ENCODE results near the gene GOLGA6D. TPM values are rescaled to one million over a fixed set of nuclear protein-coding genes. Genes with fewer than 3 reads are reported as not detected.

Gene GOLGA6D
- total RNA-seq, 1 experiment from 2014 or later, result 0.35 TPM

DNA sequence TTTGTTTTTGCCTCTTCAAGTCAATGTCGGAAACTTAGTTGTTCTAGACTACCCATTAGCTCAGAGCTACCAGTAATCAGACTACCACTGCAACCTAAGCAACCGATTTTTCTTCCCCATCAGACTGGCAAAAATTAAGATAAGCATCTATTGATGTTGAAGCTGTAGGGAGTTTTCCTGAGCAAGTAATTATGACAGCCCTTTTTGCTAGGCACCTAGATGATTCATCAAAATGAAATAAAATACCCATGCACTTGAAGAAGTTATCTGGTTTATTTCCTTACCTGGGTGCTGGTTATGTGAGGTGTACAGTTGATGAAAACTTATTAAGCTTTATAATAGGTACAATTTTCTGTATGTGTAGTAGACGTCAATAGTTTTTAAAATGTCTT lies 52.7 kb downstream of the GOLGA6D start:
- no CpG with 5 or more reads among the region's 3 CpGs for WGBS (ENCODE audit: extremely low coverage, insufficient read length, low lambda C conversion rate)
- no peak for DNase-seq
- Histone ChIP-seq H3K79me2 (ENCODE audit: insufficient read depth, low read length) (peaks cover 1% of the 10 kb centered on the region; the same call in 1 of the 2 replicates), H4K91ac (ENCODE audit: insufficient read length, low read depth, low read length) (no peak overlapping the region), H3K4me2 (ENCODE audit: insufficient read depth, insufficient read length, low read length) (peak overlapping the region; percentile 83), H4K20me1 (ENCODE audit: control insufficient read depth, insufficient read depth, insufficient read length) (no peaks in the 10 kb centered on the region), H3K14ac (ENCODE audit: insufficient read depth, low read length) (no peak overlapping the region), H2AK5ac (ENCODE audit: insufficient read length, low read length) (no peak overlapping the region), H3K23ac (ENCODE audit: insufficient read length, low read depth, low read length) (no peak overlapping the region), H3K9me3 (ENCODE audit: control insufficient read depth, low read depth, low read length) (no peaks in the 10 kb centered on the region), H3K18ac (ENCODE audit: insufficient read length, low read depth, low read length) (no peak overlapping the region), H3T11ph (ENCODE audit: low read length) (no peak overlapping the region), H3K4ac (ENCODE audit: low read depth, low read length) (no peak overlapping the region), H3K4me1 (ENCODE audit: insufficient read depth, low read length) (no peaks in the 10 kb centered on the region), H2BK120ac (ENCODE audit: low read depth, low read length, poor library complexity, severe bottlenecking) (no peak overlapping the region), H3K9ac (ENCODE audit: extremely low read depth, insufficient read length, low read length) (peak overlapping the region; percentile 55), H2BK12ac (ENCODE audit: insufficient read length, low read depth, low read length) (no peak overlapping the region), H4K8ac (replicated peaks; ENCODE audit: insufficient read length, low read depth, low read length) (no peak overlapping the region), H3K56ac (ENCODE audit: insufficient read length, low read depth, low read length) (no peak overlapping the region), H2AFZ (ENCODE audit: low read length) (peak overlapping the region; percentile 58), H3K23me2 (ENCODE audit: insufficient read length, low read depth, low read length, poor library complexity, severe bottlenecking) (peaks cover 4% of the 10 kb centered on the region), H3K27me3 (ENCODE audit: insufficient read depth, low read length) (no peaks in the 10 kb centered on the region), H3K79me1 (ENCODE audit: insufficient read depth, low read depth, low read length, poor library complexity, severe bottlenecking) (peaks cover 5% of the 10 kb centered on the region), H4K5ac (ENCODE audit: insufficient read length, low read depth, low read length) (no peak overlapping the region), H2BK5ac (ENCODE audit: insufficient read length, low read length) (no peak overlapping the region), H2BK20ac (ENCODE audit: low read depth, low read length, poor library complexity, severe bottlenecking) (no peak overlapping the region), H3K27ac (ENCODE audit: insufficient read length, low read depth, low read length) (no peak overlapping the region), H2BK15ac (ENCODE audit: low read depth, low read length) (no peak overlapping the region)
- peak overlapping the region; percentile 98 for H3K4me3 Mint-ChIP-seq
- H3K27me3 Mint-ChIP-seq (ENCODE audit: low read depth), result no peaks in the 10 kb centered on the region; the same call in 1 of the 2 replicates
- peaks cover 12 to 14% of the 10 kb centered on the region in 2 experiments for H3K4me1 Mint-ChIP-seq
- TF ChIP-seq, protein P1, sequence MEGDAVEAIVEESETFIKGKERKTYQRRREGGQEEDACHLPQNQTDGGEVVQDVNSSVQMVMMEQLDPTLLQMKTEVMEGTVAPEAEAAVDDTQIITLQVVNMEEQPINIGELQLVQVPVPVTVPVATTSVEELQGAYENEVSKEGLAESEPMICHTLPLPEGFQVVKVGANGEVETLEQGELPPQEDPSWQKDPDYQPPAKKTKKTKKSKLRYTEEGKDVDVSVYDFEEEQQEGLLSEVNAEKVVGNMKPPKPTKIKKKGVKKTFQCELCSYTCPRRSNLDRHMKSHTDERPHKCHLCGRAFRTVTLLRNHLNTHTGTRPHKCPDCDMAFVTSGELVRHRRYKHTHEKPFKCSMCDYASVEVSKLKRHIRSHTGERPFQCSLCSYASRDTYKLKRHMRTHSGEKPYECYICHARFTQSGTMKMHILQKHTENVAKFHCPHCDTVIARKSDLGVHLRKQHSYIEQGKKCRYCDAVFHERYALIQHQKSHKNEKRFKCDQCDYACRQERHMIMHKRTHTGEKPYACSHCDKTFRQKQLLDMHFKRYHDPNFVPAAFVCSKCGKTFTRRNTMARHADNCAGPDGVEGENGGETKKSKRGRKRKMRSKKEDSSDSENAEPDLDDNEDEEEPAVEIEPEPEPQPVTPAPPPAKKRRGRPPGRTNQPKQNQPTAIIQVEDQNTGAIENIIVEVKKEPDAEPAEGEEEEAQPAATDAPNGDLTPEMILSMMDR (conservative IDR thresholded peaks at IDR 0.05), result no peak
- H3K36me3 Mint-ChIP-seq (ENCODE audit: insufficient read depth in 1 of 3, low read depth in 3 of 3), result peaks cover 6 to 13% (median 12%) of the 10 kb centered on the region in 3 experiments; a peak in 6 of 7 replicates
- no peaks in the 10 kb centered on the region for H3K9me3 Mint-ChIP-seq
- 0 out of 7 replicates have a peak overlapping the region, but pooled peaks of 2 of the 3 experiments have one; percentile 22 to 34 for H3K27ac Mint-ChIP-seq

Data from H9 (cell line).